B cell (primary cell): Measurements from ENCODE around the gene ANGPTL7. TPM values are rescaled to one million over a fixed set of nuclear protein-coding genes. Genes with fewer than 3 reads are reported as not detected.

Experiments used
- ATAC-seq: fragments of 200-7000 bp; cut with Tn5 transposase; one replicate; pipeline ENCODE4 v1.10.0; 2021; ENCODE audit warnings: low read depth, mild to moderate bottlenecking, moderate number of reproducible peaks, moderate library complexity
- CTCF ChIA-PET: fragments of 350-600 bp; sonication (Branson Sonifier 250); formaldehyde crosslinking; loops from one replicate; lab custom pipeline; 2021; ENCODE audit warnings: antibody characterized with exemption, inconsistent platforms; lab: Charles Lee
- POLR2A ChIA-PET: fragments of 350-600 bp; sonication (Branson Sonifier 250); formaldehyde crosslinking; loops from one replicate; lab custom pipeline; 2021; ENCODE audit warnings: antibody characterized with exemption; lab: Charles Lee
- DNase-seq: peaks from one replicate; pipeline ENCODE4 v3.0.0; 2013
- H2AFZ ChIP-seq: 2 replicates; pipeline ENCODE4 v1.6.1; 2012; ENCODE audit warnings: mild to moderate bottlenecking, low read depth, low read length; ENCODE audit not compliant: insufficient read depth, poor library complexity, severe bottlenecking
- H3K27ac ChIP-seq, 2 donors: 1 replicate in 1 of 2; 2 replicates in 1 of 2; pipeline ENCODE4 v1.5.1; 2012 to 2013; ENCODE audit warnings: low read length in 2 of 2, mild to moderate bottlenecking in 2 of 2, moderate library complexity in 1 of 2
- H3K27me3 ChIP-seq, 4 experiments: fragments of 200-600 bp in 1 of 4; sonication (generic) in 1 of 4; replicated peaks in 1 of 4; 1 replicate in 2 of 4; 2 replicates in 2 of 4; pipeline versions ENCODE4 v1.6.1 to v1.7.0; 2013 to 2016; ENCODE audit warnings: low read length in 3 of 4, mild to moderate bottlenecking in 2 of 4, mixed read lengths in 1 of 4, moderate library complexity in 1 of 4; ENCODE audit not compliant: insufficient read depth in 4 of 4, control insufficient read depth in 3 of 4; ENCODE audit errors: control extremely low read depth in 1 of 4
- H3K36me3 ChIP-seq, 2 experiments: replicated peaks in 1 of 2; 1 replicate in 1 of 2; 2 replicates in 1 of 2; pipeline versions ENCODE4 v1.6.1 to v1.7.1; 2013; ENCODE audit warnings: low read length in 1 of 2; ENCODE audit not compliant: insufficient read depth in 2 of 2, control insufficient read depth in 1 of 2; ENCODE audit errors: control extremely low read depth in 1 of 2, extremely low read depth in 1 of 2
- H3K4me1 ChIP-seq, 2 donors: fragments of 200-600 bp in 1 of 2; sonication (generic) in 1 of 2; 1 replicate in 1 of 2; 2 replicates in 1 of 2; pipeline versions ENCODE4 v1.5.1 to v1.6.1; 2013 to 2017; ENCODE audit warnings: low read length in 2 of 2; ENCODE audit not compliant: control insufficient read depth in 2 of 2, insufficient read depth in 2 of 2
- H3K4me2 ChIP-seq: replicated peaks from 2 replicates; pipeline ENCODE3; 2012; ENCODE audit warnings: mild to moderate bottlenecking, low read depth, low read length; ENCODE audit not compliant: poor library complexity, severe bottlenecking
- H3K4me3 ChIP-seq, 5 experiments: fragments of 200-600 bp in 1 of 5; sonication (generic) in 1 of 5; 1 replicate in 3 of 5; 2 replicates in 2 of 5; pipeline versions ENCODE4 v1.5.1 to v1.7.0; 2011 to 2016; ENCODE audit warnings: low read length in 4 of 5, mild to moderate bottlenecking in 4 of 5, low read depth in 2 of 5, control low read depth in 1 of 5, moderate library complexity in 1 of 5; ENCODE audit not compliant: insufficient read depth in 1 of 5; ENCODE audit errors: control extremely low read depth in 1 of 5, extremely low read depth in 1 of 5
- H3K79me2 ChIP-seq: fragments of 200-600 bp; sonication (generic); one replicate; pipeline ENCODE4 v1.6.0; 2016; ENCODE audit warnings: low read length; ENCODE audit not compliant: control insufficient read depth, insufficient read depth
- H3K9ac ChIP-seq: fragments of 200-600 bp; sonication (generic); 2 replicates; pipeline ENCODE4 v1.6.1; 2017; ENCODE audit warnings: mild to moderate bottlenecking, low read length, moderate library complexity
- H3K9me3 ChIP-seq, 3 donors: one replicate each; pipeline versions ENCODE4 v1.6.1 to v1.7.1; 2013; ENCODE audit warnings: low read length in 2 of 3; ENCODE audit not compliant: control insufficient read depth in 2 of 3, insufficient read depth in 1 of 3; ENCODE audit errors: control extremely low read depth in 1 of 3
- H4K20me1 ChIP-seq: 2 replicates; pipeline ENCODE4 v1.6.0; 2012; ENCODE audit warnings: mild to moderate bottlenecking, low read length; ENCODE audit not compliant: insufficient read depth, control insufficient read depth, poor library complexity, severe bottlenecking
- H3K27ac Mint-ChIP-seq: one replicate; pipeline ENCODE4 v1.8.0; 2021; ENCODE audit warnings: mixed read lengths
- H3K27me3 Mint-ChIP-seq: one replicate; pipeline ENCODE4 v1.8.0; 2021; ENCODE audit warnings: mixed read lengths
- H3K4me1 Mint-ChIP-seq: one replicate; pipeline ENCODE4 v1.8.0; 2021; ENCODE audit warnings: mixed read lengths
- H3K4me3 Mint-ChIP-seq: one replicate; pipeline ENCODE4 v1.8.0; 2021; ENCODE audit warnings: mixed read lengths
- H3K9me3 Mint-ChIP-seq: one replicate; pipeline ENCODE4 v1.8.0; 2022; ENCODE audit warnings: mixed read lengths; ENCODE audit not compliant: insufficient read depth
- EZH2 ChIP-seq: IDR thresholded peaks from 2 replicates; pipeline ENCODE4 v1.6.1; 2012; ENCODE audit warnings: borderline replicate concordance, low read depth, mild to moderate bottlenecking, moderate library complexity, low read length; ENCODE audit not compliant: insufficient read depth, poor library complexity, severe bottlenecking
- WGBS: methylation state at CpG from one replicate; pipeline ENCODE4 v1.1.5; 2013; ENCODE audit warnings: missing lambda C conversion rate; ENCODE audit not compliant: insufficient coverage; 5-methylcytosine and 5-hydroxymethylcytosine counted together
- intact Hi-C: fragments of 100-400 bp; cut with micrococcal nuclease; formaldehyde crosslinking; loops from one replicate; pipeline ENCODE4 v1.10.0; 2022
- polyA plus RNA-seq: library from polyadenylated mRNA; depleted of rRNA; stranded (reverse); fragments of >200 nt; gene quantifications from 2 replicates; pipeline ENCODE4 v1.2.3, GENCODE V29; 2012
- total RNA-seq, 2 donors: library from RNA; stranded (reverse); fragments of 120-200 nt in 1 of 2; gene quantifications; 1 replicate in 1 of 2; 2 replicates in 1 of 2; pipeline versions ENCODE4 v1.2.3 to v1.2.4, GENCODE V29; 2013 to 2022
- TF ChIP-seq, protein P1 (sequence below): fragments of 200-600 bp; IDR thresholded peaks from one replicate; pipeline ENCODE4 v1.8.0; 2022; ENCODE audit warnings: antibody characterized with exemption, mild to moderate bottlenecking

Gene ANGPTL7
- total and polyA plus RNA-seq, 2 donors (not counting 1 experiment from before 2014, with no cell fraction given): not detected

DNA sequence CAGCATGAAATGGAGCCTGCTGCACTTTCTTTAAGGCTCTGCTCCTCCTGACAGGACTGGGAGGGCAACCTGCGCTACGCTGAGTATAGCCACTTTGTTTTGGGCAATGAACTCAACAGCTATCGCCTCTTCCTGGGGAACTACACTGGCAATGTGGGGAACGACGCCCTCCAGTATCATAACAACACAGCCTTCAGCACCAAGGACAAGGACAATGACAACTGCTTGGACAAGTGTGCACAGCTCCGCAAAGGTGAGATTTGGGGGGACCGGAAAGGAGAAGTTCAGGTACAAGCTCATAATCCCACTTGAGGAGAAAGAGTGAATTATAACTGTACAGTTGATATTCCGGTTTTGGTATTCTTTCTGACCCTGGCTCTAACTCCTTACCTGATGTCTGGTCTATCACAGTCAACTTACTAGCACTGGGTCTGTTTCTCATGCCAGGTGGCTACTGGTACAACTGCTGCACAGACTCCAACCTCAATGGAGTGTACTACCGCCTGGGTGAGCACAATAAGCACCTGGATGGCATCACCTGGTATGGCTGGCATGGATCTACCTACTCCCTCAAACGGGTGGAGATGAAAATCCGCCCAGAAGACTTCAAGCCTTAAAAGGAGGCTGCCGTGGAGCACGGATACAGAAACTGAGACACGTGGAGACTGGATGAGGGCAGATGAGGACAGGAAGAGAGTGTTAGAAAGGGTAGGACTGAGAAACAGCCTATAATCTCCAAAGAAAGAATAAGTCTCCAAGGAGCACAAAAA lies 5.4 kb downstream of the ANGPTL7 start:
- ATAC-seq: no peak
- Mint-ChIP-seq H3K9me3 (no peaks in the 10 kb centered on the region), H3K27me3 (no peaks in the 10 kb centered on the region), H3K4me3 (no peak overlapping the region), H3K4me1 (no peaks in the 10 kb centered on the region), H3K27ac (no peak overlapping the region)
- ChIA-PET CTCF (no interaction called here), POLR2A (no interaction called here)
- Histone ChIP-seq H3K4me1 (no peaks in the 10 kb centered on the region), H3K27ac (no peak overlapping the region), H3K36me3 (peaks cover 0 to 82% of the 10 kb centered on the region in 2 experiments), H3K4me3 (no peak overlapping the region), H4K20me1 (no peaks in the 10 kb centered on the region), H3K9me3 (no peaks in the 10 kb centered on the region), H2AFZ (no peak overlapping the region), H3K9ac (no peak overlapping the region), H3K27me3 (no peaks in the 10 kb centered on the region), H3K4me2 (no peak overlapping the region), H3K79me2 (peaks cover 1% of the 10 kb centered on the region)
- WGBS: 96% methylated on average over 7 of the region's 14 CpGs
- TF ChIP-seq, protein P1, sequence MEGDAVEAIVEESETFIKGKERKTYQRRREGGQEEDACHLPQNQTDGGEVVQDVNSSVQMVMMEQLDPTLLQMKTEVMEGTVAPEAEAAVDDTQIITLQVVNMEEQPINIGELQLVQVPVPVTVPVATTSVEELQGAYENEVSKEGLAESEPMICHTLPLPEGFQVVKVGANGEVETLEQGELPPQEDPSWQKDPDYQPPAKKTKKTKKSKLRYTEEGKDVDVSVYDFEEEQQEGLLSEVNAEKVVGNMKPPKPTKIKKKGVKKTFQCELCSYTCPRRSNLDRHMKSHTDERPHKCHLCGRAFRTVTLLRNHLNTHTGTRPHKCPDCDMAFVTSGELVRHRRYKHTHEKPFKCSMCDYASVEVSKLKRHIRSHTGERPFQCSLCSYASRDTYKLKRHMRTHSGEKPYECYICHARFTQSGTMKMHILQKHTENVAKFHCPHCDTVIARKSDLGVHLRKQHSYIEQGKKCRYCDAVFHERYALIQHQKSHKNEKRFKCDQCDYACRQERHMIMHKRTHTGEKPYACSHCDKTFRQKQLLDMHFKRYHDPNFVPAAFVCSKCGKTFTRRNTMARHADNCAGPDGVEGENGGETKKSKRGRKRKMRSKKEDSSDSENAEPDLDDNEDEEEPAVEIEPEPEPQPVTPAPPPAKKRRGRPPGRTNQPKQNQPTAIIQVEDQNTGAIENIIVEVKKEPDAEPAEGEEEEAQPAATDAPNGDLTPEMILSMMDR: no peak
- no peak for DNase-seq
- intact Hi-C loops: no loop called here

DNA sequence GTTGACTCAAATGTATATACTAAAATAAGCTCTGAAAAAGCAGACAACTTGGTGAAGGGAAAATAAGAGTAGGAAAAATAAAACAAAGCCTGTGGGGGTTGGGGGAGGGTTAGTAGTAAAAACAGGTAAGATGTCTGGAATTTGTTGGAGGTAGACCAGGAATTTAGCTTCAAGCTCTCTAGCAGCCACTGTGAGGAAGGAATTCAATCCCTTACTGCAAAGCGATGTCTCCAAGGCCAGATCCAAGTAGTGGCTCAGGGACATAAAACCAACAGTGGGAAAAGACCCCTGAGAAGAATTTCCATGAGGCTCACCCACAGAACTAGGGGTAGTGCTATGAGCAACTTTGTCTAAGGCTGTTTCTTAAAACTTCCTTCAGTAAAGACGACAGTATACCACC lies 7.8 kb downstream of the ANGPTL7 start:
- intact Hi-C loops: no loop called here
- ATAC-seq: no peak
- POLR2A ChIA-PET: no interaction called here
- Histone ChIP-seq H3K4me1 (no peaks in the 10 kb centered on the region), H3K4me3 (no peak overlapping the region), H4K20me1 (no peaks in the 10 kb centered on the region), H3K9ac (no peak overlapping the region), H3K36me3 (peaks cover 0 to 72% of the 10 kb centered on the region in 2 experiments), H3K4me2 (no peak overlapping the region), H2AFZ (no peak overlapping the region), H3K27me3 (no peaks in the 10 kb centered on the region), H3K9me3 (no peaks in the 10 kb centered on the region), H3K27ac (no peak overlapping the region), H3K79me2 (peaks cover 4% of the 10 kb centered on the region)
- TF ChIP-seq EZH2: no peak
- TF ChIP-seq, protein P1: no peak
- H3K9me3 Mint-ChIP-seq: no peaks in the 10 kb centered on the region
- CTCF ChIA-PET: interaction anchor here (0.7 to 0.8 kb wide), 2 partner anchors 23 to 100 kb away, joined by 3 read pairs; no protein-coding TSS in a partner anchor
- WGBS: no CpG with 5 or more reads among the region's 2 CpGs
- H3K4me3 Mint-ChIP-seq: no peak overlapping the region
- no peak overlapping the region for H3K27ac Mint-ChIP-seq
- no peak for DNase-seq
- no peaks in the 10 kb centered on the region for H3K4me1 Mint-ChIP-seq
- no peaks in the 10 kb centered on the region for H3K27me3 Mint-ChIP-seq
